GM12801 (cell line): ENCODE results near the gene ACTL7B.

ENCODE experiments used
- TF ChIP-seq, protein P1 (sequence below): IDR thresholded peaks from one replicate; pipeline ENCODE4 v1.5.1; 2011; ENCODE audit warnings: control low read depth; ENCODE audit not compliant: insufficient read length; ENCODE audit errors: extremely low read depth

ACTL7B gene

DNA sequence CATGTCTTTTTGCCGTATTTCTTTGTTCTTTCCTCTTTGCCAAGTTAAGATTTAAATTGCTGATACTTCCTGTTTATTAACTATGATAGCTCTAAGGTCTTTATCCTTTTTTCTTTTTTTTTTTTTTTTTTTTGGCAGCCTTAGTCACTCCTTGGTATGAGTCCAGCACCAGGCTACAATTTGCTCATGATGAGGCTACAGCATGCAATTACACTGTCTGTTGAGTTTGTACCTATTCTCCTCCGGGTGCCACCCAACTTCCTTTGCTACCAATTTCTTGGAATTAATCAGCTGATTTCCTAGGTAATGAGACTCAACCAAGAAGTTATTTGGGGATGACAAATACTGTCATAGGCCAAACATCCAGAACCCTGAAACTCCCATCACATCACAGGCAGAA, 25.5 kb downstream of the ACTL7B start:
- TF ChIP-seq, protein P1, sequence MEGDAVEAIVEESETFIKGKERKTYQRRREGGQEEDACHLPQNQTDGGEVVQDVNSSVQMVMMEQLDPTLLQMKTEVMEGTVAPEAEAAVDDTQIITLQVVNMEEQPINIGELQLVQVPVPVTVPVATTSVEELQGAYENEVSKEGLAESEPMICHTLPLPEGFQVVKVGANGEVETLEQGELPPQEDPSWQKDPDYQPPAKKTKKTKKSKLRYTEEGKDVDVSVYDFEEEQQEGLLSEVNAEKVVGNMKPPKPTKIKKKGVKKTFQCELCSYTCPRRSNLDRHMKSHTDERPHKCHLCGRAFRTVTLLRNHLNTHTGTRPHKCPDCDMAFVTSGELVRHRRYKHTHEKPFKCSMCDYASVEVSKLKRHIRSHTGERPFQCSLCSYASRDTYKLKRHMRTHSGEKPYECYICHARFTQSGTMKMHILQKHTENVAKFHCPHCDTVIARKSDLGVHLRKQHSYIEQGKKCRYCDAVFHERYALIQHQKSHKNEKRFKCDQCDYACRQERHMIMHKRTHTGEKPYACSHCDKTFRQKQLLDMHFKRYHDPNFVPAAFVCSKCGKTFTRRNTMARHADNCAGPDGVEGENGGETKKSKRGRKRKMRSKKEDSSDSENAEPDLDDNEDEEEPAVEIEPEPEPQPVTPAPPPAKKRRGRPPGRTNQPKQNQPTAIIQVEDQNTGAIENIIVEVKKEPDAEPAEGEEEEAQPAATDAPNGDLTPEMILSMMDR, result no peak

DNA sequence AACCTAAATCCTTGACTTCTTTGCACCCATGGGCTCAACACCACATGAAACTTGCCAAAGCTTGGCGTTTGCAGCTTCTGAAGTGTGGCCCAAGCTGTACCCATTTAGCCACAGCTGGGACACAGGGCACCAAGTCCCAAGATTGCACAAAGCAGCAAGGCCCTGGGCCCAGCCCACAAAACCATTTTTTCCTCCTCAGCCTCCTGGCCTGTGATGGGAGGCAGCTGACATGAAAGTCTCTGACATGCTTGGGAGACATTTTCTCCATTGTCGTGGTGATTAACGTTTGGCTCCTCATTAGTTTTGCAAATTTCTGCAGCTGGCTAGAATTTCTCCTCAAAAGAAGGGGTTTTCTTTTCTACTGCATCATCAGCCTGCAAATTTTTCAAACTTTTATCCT, 32.0 kb downstream of the ACTL7B start:
- TF ChIP-seq, protein P1, result no peak

DNA sequence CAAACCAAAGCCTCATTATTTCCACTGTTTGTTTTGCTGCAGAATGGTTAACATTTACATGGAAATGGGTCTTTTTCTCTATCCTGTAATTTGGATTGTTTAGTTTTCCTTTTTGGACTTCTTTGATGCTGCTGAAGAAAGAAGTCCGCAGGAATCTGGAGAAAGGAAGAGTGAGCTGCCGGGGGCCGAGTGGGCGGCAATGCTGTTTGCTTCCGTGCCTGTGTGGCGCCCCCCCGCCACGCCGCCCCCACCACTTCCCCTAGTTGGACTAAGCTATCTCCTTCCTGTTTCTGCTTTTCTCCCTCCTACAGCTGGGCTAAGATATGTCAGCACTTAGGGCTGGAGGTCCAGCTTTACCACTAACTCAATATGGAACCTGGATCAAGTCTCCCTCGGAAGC, 39.7 kb downstream of the ACTL7B start:
- TF ChIP-seq, protein P1, result no peak

DNA sequence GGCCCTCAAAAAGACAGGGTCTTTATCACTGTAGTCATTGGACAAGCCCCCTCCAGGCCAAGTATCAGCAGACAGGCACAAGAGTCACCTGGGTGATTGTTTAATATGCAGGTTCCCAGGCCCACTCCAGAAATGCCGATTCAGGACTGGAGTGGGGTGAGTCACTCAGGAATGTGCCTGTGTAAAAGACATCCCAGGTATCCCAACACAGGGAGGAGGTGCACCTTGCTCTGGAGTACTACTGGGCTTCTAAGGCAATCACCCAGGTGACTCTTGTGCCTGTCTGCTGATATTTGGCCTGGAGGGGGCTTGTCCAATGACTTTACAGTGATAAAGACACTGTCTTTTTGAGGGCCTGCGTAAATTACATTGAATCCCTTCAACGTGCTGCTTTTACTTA, 40.6 kb downstream of the ACTL7B start:
- TF ChIP-seq, protein P1, result no peak

DNA sequence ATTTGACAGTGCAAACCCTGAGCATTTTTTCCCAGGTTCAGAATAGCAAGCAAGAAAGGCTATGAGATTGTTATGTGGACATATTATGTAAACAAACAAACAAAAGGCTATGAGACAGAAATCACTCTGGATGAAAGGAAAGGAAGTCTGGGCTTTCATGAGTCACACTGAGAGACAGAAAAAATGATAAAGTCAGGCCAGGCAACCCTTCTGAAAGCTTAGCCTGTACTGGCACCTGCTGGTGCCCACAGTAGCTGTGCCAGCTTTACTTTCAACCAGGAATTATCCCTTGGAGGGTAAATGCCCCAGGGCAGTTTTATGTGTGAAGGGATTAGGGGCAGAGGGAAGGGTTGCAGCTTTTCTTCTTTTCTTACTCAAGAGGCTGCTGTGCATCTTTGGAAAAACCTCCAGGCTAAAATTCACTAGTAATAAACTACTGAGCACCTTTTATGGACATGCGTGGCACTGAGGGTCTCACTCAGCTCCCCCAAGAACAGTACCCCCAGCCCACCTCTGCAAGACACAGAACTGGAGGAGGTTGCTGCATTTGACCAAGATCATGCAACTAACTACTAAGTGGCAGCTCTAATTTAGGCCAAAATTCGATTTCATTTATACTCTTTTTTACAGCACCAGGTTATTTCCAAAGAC, 41.7 kb downstream of the ACTL7B start:
- TF ChIP-seq, protein P1, result no peak

DNA sequence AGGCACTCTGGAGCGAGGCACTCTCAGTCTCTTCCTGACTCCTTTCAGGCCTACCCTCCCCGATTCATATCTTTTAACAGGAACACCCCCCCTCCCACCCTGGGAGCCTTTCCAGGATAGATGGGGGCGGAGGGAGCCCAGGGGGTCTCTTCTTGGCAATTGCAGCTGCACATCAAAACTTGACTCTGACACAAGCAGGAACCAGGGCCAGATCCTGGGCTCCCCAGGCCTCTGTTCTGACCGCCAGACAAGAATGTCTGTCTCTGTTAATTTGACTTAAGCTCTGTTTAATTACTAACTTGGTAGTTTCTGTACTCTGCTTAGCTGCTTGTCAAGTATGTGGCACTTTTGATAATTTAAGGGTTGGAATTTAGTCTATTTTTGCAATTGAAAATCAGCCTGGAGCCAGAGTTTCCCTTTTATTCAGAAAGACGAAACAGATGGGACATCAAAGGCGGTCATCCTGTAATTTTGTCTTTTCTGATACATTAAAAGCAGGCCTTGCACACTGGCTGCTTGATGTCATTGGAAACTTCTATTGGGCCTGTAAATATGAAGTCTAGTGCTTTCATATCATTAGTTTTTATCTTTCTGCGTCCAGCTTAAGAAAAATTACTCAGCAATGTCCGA, 43.3 kb downstream of the ACTL7B start:
- TF ChIP-seq, protein P1, result no peak

DNA sequence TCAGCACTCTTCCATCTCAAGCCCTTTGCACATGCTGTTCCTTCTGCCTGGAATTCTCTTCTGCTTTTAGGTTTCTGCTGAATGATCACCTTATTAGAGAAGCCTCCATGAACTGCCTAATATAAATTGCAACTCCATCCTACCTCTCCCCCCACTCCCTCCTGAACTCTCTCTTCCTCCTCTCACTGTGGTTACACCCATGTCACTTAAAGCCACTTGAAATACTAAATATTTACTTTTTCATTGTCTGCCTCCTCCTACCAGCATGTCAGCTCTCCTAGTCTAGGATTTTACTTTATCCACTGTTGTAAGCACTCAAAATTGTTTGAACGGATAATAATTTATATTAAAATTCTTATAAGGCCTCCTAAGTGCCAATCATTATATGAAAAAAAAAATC, 43.8 kb downstream of the ACTL7B start:
- TF ChIP-seq, protein P1, result no peak
